ENCODE results near the gene KCNQ5. TPM values are rescaled to one million over a fixed set of nuclear protein-coding genes. Genes with fewer than 3 reads are reported as not detected.

Gene KCNQ5
- total RNA-seq, 1 donor from 2014 or later = 1.2 TPM

DNA sequence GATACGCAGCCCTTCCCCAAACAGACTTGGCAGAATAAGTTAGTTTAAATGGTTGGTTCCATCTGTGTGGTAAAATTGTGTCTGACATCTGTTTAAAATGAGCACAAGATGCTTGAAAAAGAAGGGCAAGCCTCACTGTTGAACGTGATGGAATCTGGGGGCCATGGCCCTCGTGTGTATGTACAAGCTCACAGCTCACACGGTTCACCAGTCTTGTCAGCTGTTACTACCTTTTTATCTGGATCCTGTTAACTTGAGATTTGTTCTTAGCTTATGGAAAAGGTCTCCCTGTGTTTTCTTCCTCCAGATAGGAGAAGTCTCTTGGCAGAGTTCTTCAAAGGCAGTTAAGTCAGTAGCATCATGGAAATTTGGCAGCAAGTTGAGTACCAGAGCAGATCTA is 332.9 kb downstream of the KCNQ5 start:
- TF ChIP-seq, protein P1, sequence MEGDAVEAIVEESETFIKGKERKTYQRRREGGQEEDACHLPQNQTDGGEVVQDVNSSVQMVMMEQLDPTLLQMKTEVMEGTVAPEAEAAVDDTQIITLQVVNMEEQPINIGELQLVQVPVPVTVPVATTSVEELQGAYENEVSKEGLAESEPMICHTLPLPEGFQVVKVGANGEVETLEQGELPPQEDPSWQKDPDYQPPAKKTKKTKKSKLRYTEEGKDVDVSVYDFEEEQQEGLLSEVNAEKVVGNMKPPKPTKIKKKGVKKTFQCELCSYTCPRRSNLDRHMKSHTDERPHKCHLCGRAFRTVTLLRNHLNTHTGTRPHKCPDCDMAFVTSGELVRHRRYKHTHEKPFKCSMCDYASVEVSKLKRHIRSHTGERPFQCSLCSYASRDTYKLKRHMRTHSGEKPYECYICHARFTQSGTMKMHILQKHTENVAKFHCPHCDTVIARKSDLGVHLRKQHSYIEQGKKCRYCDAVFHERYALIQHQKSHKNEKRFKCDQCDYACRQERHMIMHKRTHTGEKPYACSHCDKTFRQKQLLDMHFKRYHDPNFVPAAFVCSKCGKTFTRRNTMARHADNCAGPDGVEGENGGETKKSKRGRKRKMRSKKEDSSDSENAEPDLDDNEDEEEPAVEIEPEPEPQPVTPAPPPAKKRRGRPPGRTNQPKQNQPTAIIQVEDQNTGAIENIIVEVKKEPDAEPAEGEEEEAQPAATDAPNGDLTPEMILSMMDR (conservative IDR thresholded peaks at IDR 0.05) = no peak
- H3K36me3 Mint-ChIP-seq (ENCODE audit: low read depth) = no peaks in the 10 kb centered on the region
- no peak for DNase-seq (ENCODE audit: low read depth, low spot score)
- no peaks in the 10 kb centered on the region for H3K27me3 Mint-ChIP-seq (ENCODE audit: low read depth)
- H3K9me3 Mint-ChIP-seq = no peaks in the 10 kb centered on the region
- no peak overlapping the region for H3K27ac Mint-ChIP-seq (ENCODE audit: unreplicated experiment)
- H3K4me1 Mint-ChIP-seq = no peaks in the 10 kb centered on the region
- H3K4me3 Mint-ChIP-seq = no peak overlapping the region

DNA sequence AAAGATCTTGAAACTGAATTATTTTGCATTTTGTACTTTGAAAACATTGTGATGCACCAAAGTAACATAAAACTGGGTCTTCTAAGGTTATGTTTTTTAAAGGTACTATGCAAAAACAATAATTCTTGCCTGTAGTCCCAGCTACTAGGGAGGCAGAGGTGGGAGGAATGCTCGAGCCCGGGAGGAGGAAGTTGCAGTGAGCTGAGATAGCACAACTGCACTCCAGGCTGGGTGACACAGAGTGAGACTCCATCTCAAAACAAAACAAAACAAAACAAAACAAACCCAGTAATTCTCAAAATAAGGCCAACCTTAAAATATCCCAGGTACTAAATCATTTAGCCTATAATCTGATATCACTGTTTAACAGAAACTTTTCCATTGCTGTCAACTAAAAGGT is 333.8 kb downstream of the KCNQ5 start:
- Mint-ChIP-seq H3K27me3 (ENCODE audit: low read depth) (no peaks in the 10 kb centered on the region), H3K4me1 (no peaks in the 10 kb centered on the region), H3K27ac (ENCODE audit: unreplicated experiment) (no peak overlapping the region), H3K9me3 (no peaks in the 10 kb centered on the region), H3K36me3 (ENCODE audit: low read depth) (no peaks in the 10 kb centered on the region), H3K4me3 (no peak overlapping the region)
- TF ChIP-seq, protein P1 (conservative IDR thresholded peaks at IDR 0.05) = no peak
- no peak for DNase-seq (ENCODE audit: low read depth, low spot score)

DNA sequence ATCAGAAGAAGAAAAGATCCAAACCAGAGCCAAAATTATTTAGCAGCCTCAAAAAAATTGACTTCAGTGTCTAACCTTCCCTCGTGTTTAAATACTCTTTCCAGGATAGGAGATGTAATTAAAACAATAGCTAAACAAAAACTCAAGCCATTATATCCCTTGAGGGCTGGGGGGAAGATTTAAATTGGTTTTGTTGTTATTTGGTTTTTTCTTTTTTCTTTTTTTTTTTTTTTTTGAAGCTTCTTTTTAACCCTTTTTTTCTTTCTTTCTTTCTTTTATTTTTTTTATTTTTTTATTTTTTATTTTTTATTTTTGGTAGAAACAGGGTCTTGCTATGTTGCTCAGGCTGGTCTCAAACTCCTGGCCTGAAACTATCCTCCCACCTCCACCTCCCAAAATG is 334.4 kb downstream of the KCNQ5 start:
- Mint-ChIP-seq H3K9me3 (no peaks in the 10 kb centered on the region), H3K4me1 (no peaks in the 10 kb centered on the region), H3K27ac (ENCODE audit: unreplicated experiment) (no peak overlapping the region), H3K4me3 (no peak overlapping the region), H3K27me3 (ENCODE audit: low read depth) (no peaks in the 10 kb centered on the region), H3K36me3 (ENCODE audit: low read depth) (no peaks in the 10 kb centered on the region)
- TF ChIP-seq, protein P1 (conservative IDR thresholded peaks at IDR 0.05) = no peak
- no peak for DNase-seq (ENCODE audit: low read depth, low spot score)

DNA sequence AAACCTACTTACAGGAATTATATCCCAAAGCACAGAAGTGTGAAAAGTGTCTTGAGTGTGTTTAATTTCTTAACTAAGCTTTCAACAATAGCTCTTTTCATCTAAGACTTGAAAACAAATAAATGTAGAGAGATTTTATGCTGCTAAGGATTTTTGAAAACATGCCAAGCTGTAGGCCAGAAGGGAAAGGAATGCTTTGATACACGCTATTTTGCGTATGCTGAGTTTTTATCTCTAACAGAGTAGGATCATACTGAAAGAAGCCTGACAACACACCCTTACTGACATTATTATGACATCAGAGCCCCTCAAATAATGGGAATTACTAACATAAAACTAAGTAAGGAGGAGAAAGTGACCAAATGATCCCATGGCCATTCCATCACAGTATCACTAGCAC is 338.0 kb downstream of the KCNQ5 start:
- TF ChIP-seq, protein P1 (conservative IDR thresholded peaks at IDR 0.05) = no peak
- Mint-ChIP-seq H3K4me1 (no peaks in the 10 kb centered on the region), H3K9me3 (no peaks in the 10 kb centered on the region), H3K36me3 (ENCODE audit: low read depth) (no peaks in the 10 kb centered on the region), H3K27ac (ENCODE audit: unreplicated experiment) (no peak overlapping the region), H3K27me3 (ENCODE audit: low read depth) (no peaks in the 10 kb centered on the region), H3K4me3 (no peak overlapping the region)
- DNase-seq (ENCODE audit: low read depth, low spot score) = no peak

DNA sequence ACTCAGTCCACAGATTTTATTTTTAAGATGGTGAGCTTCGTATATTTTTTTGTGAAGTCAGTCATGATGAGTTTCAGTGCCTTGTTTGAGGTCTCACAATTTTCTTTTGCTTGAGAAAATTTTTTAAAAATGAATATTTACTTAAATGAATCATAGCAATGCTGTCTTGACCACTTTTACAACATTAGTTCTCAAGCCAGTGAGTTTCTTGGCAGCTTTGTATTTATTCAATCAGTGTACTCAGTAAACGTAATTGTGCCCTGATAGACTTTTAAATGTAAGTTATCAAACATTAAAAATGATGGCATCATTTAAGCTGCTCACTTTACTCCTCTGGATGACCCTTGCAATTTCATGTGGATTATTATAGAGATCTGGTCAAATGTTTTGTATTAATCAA is 342.1 kb downstream of the KCNQ5 start:
- Mint-ChIP-seq H3K27me3 (ENCODE audit: low read depth) (no peaks in the 10 kb centered on the region), H3K9me3 (no peaks in the 10 kb centered on the region), H3K27ac (ENCODE audit: unreplicated experiment) (no peak overlapping the region), H3K4me3 (no peak overlapping the region), H3K4me1 (no peaks in the 10 kb centered on the region), H3K36me3 (ENCODE audit: low read depth) (no peaks in the 10 kb centered on the region)
- DNase-seq (ENCODE audit: low read depth, low spot score) = no peak
- TF ChIP-seq, protein P1 (conservative IDR thresholded peaks at IDR 0.05) = no peak
